GM23248 (cell line): ENCODE results near the gene C1QC. TPM values are rescaled to one million over a fixed set of nuclear protein-coding genes. Genes with fewer than 3 reads are reported as not detected.

Experiments
- DNase-seq: peaks from one replicate; pipeline ENCODE4 v3.0.0-alpha.2; 2015
- H2AFZ ChIP-seq: fragments of 200-600 bp; sonication (generic); 2 replicates; pipeline ENCODE4 v1.6.1; 2016; ENCODE audit warnings: antibody characterized with exemption
- H3F3A ChIP-seq: fragments of 200-600 bp; sonication (generic); 2 replicates; pipeline ENCODE4 v1.6.1; 2016; ENCODE audit warnings: mild to moderate bottlenecking, antibody characterized with exemption, mixed run types; ENCODE audit not compliant: insufficient read depth
- H3K27ac ChIP-seq: fragments of 200-600 bp; sonication (generic); 2 replicates; pipeline ENCODE4 v1.5.1; 2016; ENCODE audit warnings: mild to moderate bottlenecking
- H3K27me3 ChIP-seq: fragments of 200-600 bp; sonication (generic); replicated peaks from 2 replicates; pipeline ENCODE4 v1.6.1; 2016; ENCODE audit warnings: mild to moderate bottlenecking; ENCODE audit not compliant: insufficient read depth
- H3K36me3 ChIP-seq: fragments of 200-600 bp; sonication (generic); 2 replicates; pipeline ENCODE4 v1.6.1; 2016; ENCODE audit warnings: low read depth, mild to moderate bottlenecking
- H3K4me1 ChIP-seq: fragments of 200-600 bp; sonication (generic); 2 replicates; pipeline ENCODE4 v1.6.1; 2016; ENCODE audit warnings: mild to moderate bottlenecking; ENCODE audit not compliant: insufficient read depth
- H3K4me2 ChIP-seq: fragments of 200-600 bp; sonication (generic); one replicate; pipeline ENCODE4 v1.6.1; 2016; ENCODE audit warnings: mild to moderate bottlenecking; ENCODE audit not compliant: unreplicated experiment
- H3K4me3 ChIP-seq: fragments of 200-600 bp; sonication (generic); 2 replicates; pipeline ENCODE4 v1.5.1; 2016; ENCODE audit warnings: mild to moderate bottlenecking
- H3K79me2 ChIP-seq: fragments of 200-600 bp; sonication (generic); 2 replicates; pipeline ENCODE4 v1.6.1; 2016; ENCODE audit warnings: mild to moderate bottlenecking; ENCODE audit not compliant: insufficient read depth
- H3K9ac ChIP-seq: fragments of 200-600 bp; sonication (generic); 2 replicates; pipeline ENCODE4 v1.6.1; 2016; ENCODE audit warnings: mild to moderate bottlenecking
- H3K9me2 ChIP-seq: fragments of 200-600 bp; sonication (generic); 2 replicates; pipeline ENCODE4 v1.6.1; 2016; ENCODE audit warnings: mixed run types, mild to moderate bottlenecking, moderate library complexity; ENCODE audit not compliant: insufficient read depth
- H3K9me3 ChIP-seq: fragments of 200-600 bp; sonication (generic); one replicate; pipeline ENCODE4 v1.6.1; 2017; ENCODE audit warnings: low read depth
- H4K20me1 ChIP-seq: fragments of 200-600 bp; sonication (generic); 2 replicates; pipeline ENCODE4 v1.6.0; 2016; ENCODE audit not compliant: insufficient read depth
- EZH2 ChIP-seq: fragments of 200-600 bp; sonication (generic); IDR thresholded peaks from 2 replicates; pipeline ENCODE4 v1.6.1; 2018; ENCODE audit warnings: antibody characterized with exemption, mild to moderate bottlenecking; ENCODE audit not compliant: insufficient read depth, poor library complexity, severe bottlenecking
- EZH2phosphoT487 ChIP-seq: fragments of 200-600 bp; sonication (generic); IDR thresholded peaks from 2 replicates; pipeline ENCODE4 v1.6.1; 2018; ENCODE audit warnings: antibody characterized with exemption, moderate library complexity, mild to moderate bottlenecking, low read depth; ENCODE audit not compliant: insufficient read depth
- WGBS, 2 experiments: methylation state at CpG; one replicate each; pipeline ENCODE4 v1.1.6; 2015 to 2017; ENCODE audit warnings: low lambda C conversion rate in 2 of 2, low coverage in 1 of 2; ENCODE audit errors: missing lambda C conversion rate in 2 of 2; 5-methylcytosine and 5-hydroxymethylcytosine counted together
- in situ Hi-C: fragments of 300-500 bp; cut with MboI; formaldehyde crosslinking; loops from 2 replicates; pipeline ENCODE4 v1.15.0; 2020
- polyA plus RNA-seq: library from polyadenylated mRNA; unstranded; fragments of >200 nt; fragmentation: Nextera tagmentation; extraction: Ambion mirVana; gene quantifications from 2 replicates; pipeline ENCODE4 v1.2.1, GENCODE V29; 2016
- total RNA-seq: library from RNA; depleted of rRNA; stranded (reverse); fragments of >200 nt; shearing (Covaris generic); gene quantifications from 2 replicates; pipeline ENCODE4 v1.2.3, GENCODE V29; 2014

The C1QC gene
- total and polyA plus RNA-seq, 2 experiments from 2014 or later: not detected

DNA sequence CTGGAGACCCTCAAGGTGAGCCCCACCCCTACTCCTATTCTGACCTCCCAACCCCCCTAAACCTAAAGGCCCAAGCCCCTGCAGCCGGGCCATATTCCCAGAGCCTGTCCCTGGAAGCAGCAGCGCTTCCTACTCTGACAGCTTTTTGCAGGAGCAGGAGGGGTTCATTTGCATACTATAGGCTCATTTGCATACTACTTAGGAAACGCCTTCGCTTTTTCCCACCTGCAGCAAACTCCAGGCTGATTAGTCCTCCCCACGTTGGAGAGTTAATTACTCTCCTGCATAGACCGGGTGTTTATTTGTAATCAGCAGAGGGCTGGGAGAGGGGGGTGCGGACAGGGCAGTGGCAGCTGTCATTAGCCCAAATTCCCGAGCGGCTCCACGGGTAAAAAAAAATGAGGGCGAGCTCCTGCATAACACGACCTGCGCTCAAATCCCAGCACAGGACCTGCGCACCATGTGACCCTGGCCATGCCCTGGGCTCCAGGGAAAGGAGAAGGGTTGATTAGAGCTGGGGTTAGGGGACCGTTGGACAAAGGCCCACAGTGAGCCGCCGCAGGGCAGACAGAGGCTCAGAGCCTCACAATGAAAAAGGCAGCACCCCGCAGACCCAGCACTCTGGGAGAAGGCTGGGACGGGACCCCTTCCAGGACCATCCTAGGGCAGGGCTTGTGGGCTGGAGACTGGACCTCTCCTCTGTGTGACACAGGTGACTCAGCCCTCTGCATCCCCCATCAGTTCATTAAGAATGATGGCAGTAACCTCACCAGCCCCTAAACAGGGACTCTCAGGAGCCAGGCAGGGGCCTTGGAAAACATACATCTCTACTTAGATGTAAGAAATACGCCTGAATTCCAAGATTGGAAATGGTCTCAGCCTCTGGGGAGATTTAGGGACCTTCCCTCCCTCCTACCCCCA lies 16.9 kb upstream of the C1QC start:
- Histone ChIP-seq H3K27ac (no peak overlapping the region), H3K9me2 (no peaks in the 10 kb centered on the region), H3F3A (no peaks in the 10 kb centered on the region), H3K9me3 (no peaks in the 10 kb centered on the region), H3K27me3 (peaks cover 66% of the 10 kb centered on the region), H3K4me2 (no peak overlapping the region), H2AFZ (no peak overlapping the region), H3K4me1 (no peaks in the 10 kb centered on the region), H3K36me3 (no peaks in the 10 kb centered on the region), H4K20me1 (no peaks in the 10 kb centered on the region), H3K79me2 (no peaks in the 10 kb centered on the region), H3K4me3 (no peak overlapping the region), H3K9ac (no peak overlapping the region)
- in situ Hi-C loops: no loop called here
- TF ChIP-seq EZH2 (no peak), EZH2phosphoT487 (no peak)
- 7 to 10% methylated on average over 20 of the region's 20 CpGs for WGBS, 2 experiments
- no peak for DNase-seq

DNA sequence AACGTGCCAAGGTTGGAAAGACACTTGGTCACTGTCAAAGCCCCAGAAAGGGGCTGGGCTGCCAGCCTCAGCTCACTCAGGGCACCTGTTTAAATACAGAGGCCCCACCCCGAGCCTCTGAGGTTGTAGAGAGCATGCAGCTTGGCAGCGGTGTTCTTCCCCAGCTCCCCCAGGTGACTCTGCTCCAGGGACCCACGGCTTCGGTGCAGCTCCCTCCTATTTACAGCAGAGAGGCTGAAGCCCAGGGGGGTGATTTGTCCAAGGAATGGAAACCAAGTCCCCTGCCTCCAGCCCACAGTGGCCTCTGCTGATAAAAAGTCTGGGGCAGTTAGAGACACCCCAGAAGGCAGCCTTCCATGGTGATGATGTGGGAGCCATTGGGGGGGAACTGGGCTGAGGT lies 16.1 kb upstream of the C1QC start:
- Histone ChIP-seq H3K9me2 (no peaks in the 10 kb centered on the region), H3K27me3 (peaks cover 68% of the 10 kb centered on the region), H2AFZ (no peak overlapping the region), H3K36me3 (no peaks in the 10 kb centered on the region), H3F3A (no peaks in the 10 kb centered on the region), H3K9me3 (no peaks in the 10 kb centered on the region), H3K4me1 (no peaks in the 10 kb centered on the region), H3K4me2 (no peak overlapping the region), H3K9ac (no peak overlapping the region), H3K4me3 (no peak overlapping the region), H4K20me1 (no peaks in the 10 kb centered on the region), H3K27ac (no peak overlapping the region), H3K79me2 (no peaks in the 10 kb centered on the region)
- no peak for DNase-seq
- in situ Hi-C loops: no loop called here
- TF ChIP-seq EZH2 (no peak), EZH2phosphoT487 (no peak)
- WGBS, 2 experiments: 16 to 20% methylated on average over 5 of the region's 5 CpGs

- H3K4me1 ChIP-seq: no peaks in the 10 kb centered on the region
- in situ Hi-C loops: no loop called here
- no peaks in the 10 kb centered on the region for H4K20me1 ChIP-seq
- no peak for DNase-seq
- H3K9me2 ChIP-seq: no peaks in the 10 kb centered on the region
- no peak overlapping the region for H3K27ac ChIP-seq
- H3K9me3 ChIP-seq: no peaks in the 10 kb centered on the region
- peaks cover 71% of the 10 kb centered on the region for H3K27me3 ChIP-seq
- 44 to 46% methylated on average over 11 of the region's 11 CpGs for WGBS, 2 experiments
- H3K4me3 ChIP-seq: no peak overlapping the region
- TF ChIP-seq EZH2 (no peak), EZH2phosphoT487 (no peak)
- no peaks in the 10 kb centered on the region for H3K36me3 ChIP-seq
- no peaks in the 10 kb centered on the region for H3K79me2 ChIP-seq
- no peak overlapping the region for H2AFZ ChIP-seq
- no peak overlapping the region for H3K9ac ChIP-seq
- no peak overlapping the region for H3K4me2 ChIP-seq
- no peaks in the 10 kb centered on the region for H3F3A ChIP-seq
Observed at GRCh38 chr1:22628698-22629444, 14.6 kb upstream of the C1QC start.

GRCh38 chr1:22629886-22630285 lies 13.5 kb upstream of the C1QC start:
- TF ChIP-seq EZH2phosphoT487: no peak
- no peak for TF ChIP-seq EZH2
- Histone ChIP-seq H3F3A (no peaks in the 10 kb centered on the region), H3K27ac (no peak overlapping the region), H3K36me3 (no peaks in the 10 kb centered on the region), H3K27me3 (peaks cover 72% of the 10 kb centered on the region), H3K9me3 (no peaks in the 10 kb centered on the region), H3K4me1 (no peaks in the 10 kb centered on the region), H3K9ac (no peak overlapping the region), H4K20me1 (no peaks in the 10 kb centered on the region), H3K4me3 (no peak overlapping the region), H2AFZ (no peak overlapping the region), H3K79me2 (no peaks in the 10 kb centered on the region), H3K9me2 (no peaks in the 10 kb centered on the region), H3K4me2 (no peak overlapping the region)
- DNase-seq: no peak
- in situ Hi-C loops: no loop called here
- WGBS, 2 experiments: 30 to 40% methylated on average over 2 of the region's 2 CpGs
